ENCODE results near the gene CCDC88C.

The CCDC88C gene

DNA sequence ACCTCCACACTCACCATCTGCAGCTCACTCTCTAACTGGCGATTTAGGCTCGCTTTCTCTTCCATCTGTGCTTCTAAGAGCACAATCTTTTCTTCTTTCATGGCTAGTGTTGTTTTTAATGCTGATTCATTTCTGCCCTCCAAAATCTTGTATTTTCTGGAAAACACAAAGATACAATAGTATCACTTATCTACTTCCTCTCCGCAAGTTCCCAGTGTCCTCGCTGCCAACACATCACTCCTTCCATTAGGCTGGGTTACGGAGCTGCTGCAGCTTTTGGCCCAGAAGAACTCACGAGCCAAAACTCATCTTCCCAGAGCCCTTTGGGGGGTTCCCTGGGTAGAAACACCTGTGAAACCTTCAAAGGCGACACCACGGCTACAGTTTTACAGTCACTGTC lies 109.3 kb downstream of the CCDC88C start:
- ChIA-PET POLR2A (no interaction called here), CTCF (interaction anchor here (1.2 kb wide), 1 partner anchor 405 kb away, joined by 3 read pairs; no protein-coding TSS in a partner anchor)
- no peak for DNase-seq (ENCODE audit: extremely low spot score)
- TF ChIP-seq, protein P1, sequence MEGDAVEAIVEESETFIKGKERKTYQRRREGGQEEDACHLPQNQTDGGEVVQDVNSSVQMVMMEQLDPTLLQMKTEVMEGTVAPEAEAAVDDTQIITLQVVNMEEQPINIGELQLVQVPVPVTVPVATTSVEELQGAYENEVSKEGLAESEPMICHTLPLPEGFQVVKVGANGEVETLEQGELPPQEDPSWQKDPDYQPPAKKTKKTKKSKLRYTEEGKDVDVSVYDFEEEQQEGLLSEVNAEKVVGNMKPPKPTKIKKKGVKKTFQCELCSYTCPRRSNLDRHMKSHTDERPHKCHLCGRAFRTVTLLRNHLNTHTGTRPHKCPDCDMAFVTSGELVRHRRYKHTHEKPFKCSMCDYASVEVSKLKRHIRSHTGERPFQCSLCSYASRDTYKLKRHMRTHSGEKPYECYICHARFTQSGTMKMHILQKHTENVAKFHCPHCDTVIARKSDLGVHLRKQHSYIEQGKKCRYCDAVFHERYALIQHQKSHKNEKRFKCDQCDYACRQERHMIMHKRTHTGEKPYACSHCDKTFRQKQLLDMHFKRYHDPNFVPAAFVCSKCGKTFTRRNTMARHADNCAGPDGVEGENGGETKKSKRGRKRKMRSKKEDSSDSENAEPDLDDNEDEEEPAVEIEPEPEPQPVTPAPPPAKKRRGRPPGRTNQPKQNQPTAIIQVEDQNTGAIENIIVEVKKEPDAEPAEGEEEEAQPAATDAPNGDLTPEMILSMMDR (IDR thresholded peaks at IDR 0.05; ENCODE audit: control extremely low read depth, extremely low read depth, low read depth, missing control alignments) = no peak

DNA sequence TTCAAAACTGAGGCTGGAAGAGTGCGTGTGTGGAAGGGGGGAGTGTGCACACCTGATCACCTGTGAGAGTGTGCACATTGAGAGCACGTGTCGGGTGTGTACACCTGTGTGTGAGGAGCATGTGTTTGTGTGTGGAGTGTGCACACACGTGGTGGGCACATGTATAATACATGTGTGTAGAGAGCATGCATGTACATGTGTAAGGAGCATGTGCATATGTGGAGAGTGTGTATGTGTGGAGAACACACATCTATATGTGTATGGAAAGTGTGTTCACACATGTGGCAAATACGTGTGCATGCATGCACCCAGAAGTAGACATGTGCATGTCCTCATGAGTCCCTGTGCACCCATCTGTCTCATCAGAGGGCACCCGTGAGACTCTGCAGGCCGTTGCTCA lies 110.0 kb downstream of the CCDC88C start:
- TF ChIP-seq, protein P1 (IDR thresholded peaks at IDR 0.05; ENCODE audit: control extremely low read depth, extremely low read depth, low read depth, missing control alignments) = no peak
- ChIA-PET CTCF (no interaction called here), POLR2A (no interaction called here)
- no peak for DNase-seq (ENCODE audit: extremely low spot score)

DNA sequence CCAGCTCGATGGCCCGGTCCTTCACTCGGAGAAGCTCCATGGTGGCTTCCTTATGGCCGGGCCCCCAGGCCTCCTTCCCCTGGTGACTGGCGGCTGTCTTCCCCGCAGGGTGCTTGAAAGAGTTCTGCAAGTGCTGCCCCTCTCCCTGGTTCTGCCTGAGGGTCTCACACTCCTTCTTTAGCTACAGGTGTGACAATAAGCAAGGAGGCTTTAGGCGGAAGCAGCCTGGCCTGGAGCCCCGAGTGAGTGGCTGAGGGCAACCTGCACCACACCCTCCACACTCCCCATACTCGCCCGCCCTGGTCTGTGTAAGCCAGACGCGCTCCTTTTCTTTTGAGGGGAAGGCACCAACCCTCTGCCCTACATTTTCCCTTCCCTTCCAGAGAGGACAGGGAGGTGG lies 110.6 kb downstream of the CCDC88C start:
- ChIA-PET CTCF (interaction anchor here (1.1 to 1.3 kb wide), 2 partner anchors 10 to 12 kb away, joined by 3 to 4 read pairs; no protein-coding TSS in a partner anchor), POLR2A (interaction anchor here (0.6 kb wide), 1 partner anchor 1358 kb away, joined by 5 read pairs; no protein-coding TSS in a partner anchor)
- DNase-seq (ENCODE audit: extremely low spot score) = no peak
- TF ChIP-seq, protein P1 (IDR thresholded peaks at IDR 0.05; ENCODE audit: control extremely low read depth, extremely low read depth, low read depth, missing control alignments) = no peak

DNA sequence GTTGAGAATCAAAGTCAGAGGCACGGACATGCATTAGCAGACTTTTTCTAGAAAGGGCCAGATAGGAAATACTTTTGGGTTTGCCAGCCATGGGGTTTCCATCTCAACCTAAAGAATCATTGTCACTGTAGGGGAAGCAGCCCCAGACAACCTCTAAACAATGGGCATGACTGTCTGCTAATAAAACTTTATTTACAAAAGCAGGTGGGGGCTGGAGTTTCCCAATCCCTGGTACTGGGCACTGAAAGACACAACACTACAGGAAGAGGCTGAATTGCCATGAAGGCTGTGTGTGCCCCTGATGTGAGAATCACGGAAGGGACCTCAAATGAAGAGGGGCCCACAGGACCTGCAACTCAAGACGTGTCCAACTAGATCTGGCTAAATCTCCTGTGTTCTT lies 111.1 kb downstream of the CCDC88C start:
- POLR2A ChIA-PET = interaction anchor here (0.6 kb wide), 1 partner anchor 1358 kb away, joined by 5 read pairs; no protein-coding TSS in a partner anchor
- TF ChIP-seq, protein P1 (IDR thresholded peaks at IDR 0.05; ENCODE audit: control extremely low read depth, extremely low read depth, low read depth, missing control alignments) = no peak
- CTCF ChIA-PET = interaction anchor here (1.1 to 3.4 kb wide), 4 partner anchors 11 to 20 kb away, joined by 3 to 10 read pairs (median 4); no protein-coding TSS in a partner anchor
- DNase-seq (ENCODE audit: extremely low spot score) = no peak

DNA sequence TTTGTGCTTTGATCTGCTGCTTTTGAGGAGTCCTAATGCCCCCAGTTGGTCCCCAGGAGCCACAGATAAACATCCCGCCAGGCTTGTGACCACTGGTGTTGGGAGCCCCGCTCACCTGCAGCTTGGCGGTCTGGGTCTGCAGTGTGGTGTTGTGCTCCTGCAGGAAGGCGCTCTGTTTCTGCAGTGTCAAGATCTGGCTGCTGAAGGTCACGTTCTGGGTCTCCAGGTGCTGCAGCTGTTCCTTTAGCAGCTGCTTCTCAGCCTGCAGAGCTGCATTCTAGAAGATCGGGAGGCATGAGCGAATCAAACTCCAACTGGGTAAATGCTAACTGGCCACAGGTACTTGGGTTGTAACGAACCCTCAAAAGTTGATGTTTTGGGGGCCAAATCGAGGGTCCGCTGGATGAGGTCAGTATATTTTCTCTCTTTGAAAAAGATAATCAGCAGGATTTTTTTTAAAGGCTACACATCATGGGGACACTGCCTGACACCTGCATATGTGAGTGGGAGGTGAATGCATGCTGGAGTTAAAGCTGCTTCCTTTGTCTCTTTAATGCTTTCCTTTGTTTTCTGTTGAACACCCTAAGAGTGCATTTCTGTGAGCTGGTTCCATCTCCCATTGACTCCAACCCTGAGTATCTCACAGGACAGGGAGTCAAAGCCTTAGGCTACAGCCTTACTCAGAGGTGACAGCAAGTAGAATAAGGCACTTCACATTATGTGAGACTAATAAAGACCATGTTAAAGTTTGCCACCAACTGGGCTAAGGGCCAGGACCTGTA lies 111.8 kb downstream of the CCDC88C start:
- no peak for DNase-seq (ENCODE audit: extremely low spot score)
- TF ChIP-seq, protein P1 (IDR thresholded peaks at IDR 0.05; ENCODE audit: control extremely low read depth, extremely low read depth, low read depth, missing control alignments) = no peak
- POLR2A ChIA-PET = interaction anchor here (0.6 kb wide), 1 partner anchor 144 kb away, joined by 10 read pairs; no protein-coding TSS in a partner anchor
- CTCF ChIA-PET = interaction anchor here (1.3 to 3.4 kb wide), 3 partner anchors 11 to 19 kb away, joined by 4 to 10 read pairs (median 4); no protein-coding TSS in a partner anchor

DNA sequence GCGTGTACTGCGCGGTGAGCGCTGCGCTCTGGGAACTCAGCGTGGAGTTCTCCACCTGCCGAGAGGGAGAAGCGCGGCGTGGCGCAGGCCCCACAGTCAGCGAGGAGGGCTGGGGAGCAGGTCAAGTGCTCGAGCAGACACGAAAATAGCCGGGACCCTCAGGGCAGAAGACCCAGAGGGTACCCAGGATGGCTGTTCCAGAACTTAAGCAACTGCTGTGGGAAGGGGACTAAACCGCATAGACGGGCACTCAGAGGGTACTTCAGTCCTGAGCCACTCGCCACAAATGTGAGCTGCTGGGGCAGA lies 113.7 kb downstream of the CCDC88C start:
- TF ChIP-seq, protein P1 (IDR thresholded peaks at IDR 0.05; ENCODE audit: control extremely low read depth, extremely low read depth, low read depth, missing control alignments) = no peak
- CTCF ChIA-PET = interaction anchor here (3.4 kb wide), 1 partner anchor 20 kb away, joined by 10 read pairs; no protein-coding TSS in a partner anchor

More for the DNA sequence above, 113.7 kb downstream of the CCDC88C start:
- POLR2A ChIA-PET = no interaction called here
- no peak for DNase-seq (ENCODE audit: extremely low spot score)
